Colon (tissue), 2 donors: ENCODE measurements around the gene HEXD.
"Not testable (repeated sequence)": the region's sequence is repeated elsewhere in the genome, so short reads cannot be mapped to it uniquely, and the experiment has no call there.

Source experiments
- FAIRE-seq: peaks from 2 replicates; lab custom pipeline; 2012; peaks lifted over from hg19 to GRCh38; lab: Jason Lieb, UNC
- donor health status: control.
- donor health status: control.

The HEXD gene

GRCh38 chr17:82458885-82459424, 40.8 kb downstream of the HEXD start:
- FAIRE-seq, result no peak

DNA sequence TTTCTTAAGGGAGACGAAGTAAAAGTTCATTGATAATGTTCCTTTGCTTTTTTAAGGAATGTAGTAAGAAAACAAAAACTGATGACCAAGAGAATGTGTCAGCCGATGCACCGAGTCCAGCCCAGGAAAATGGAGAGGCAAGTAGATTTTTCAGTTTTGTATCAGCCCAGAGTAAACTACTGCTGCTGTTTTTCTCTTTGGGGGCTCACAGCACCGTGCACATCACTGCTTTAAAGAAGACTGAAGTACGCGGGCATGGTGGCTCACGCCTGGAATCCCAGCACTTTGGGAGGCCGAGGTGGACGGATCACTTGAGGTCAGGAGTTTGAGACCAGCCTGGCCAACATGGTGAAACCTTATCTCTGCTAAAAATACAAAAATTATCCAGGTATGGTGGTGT, 41.8 kb downstream of the HEXD start:
- not testable (repeated sequence) for FAIRE-seq

GRCh38 chr17:82461827-82462524, 43.8 kb downstream of the HEXD start:
- FAIRE-seq, result no peak

DNA sequence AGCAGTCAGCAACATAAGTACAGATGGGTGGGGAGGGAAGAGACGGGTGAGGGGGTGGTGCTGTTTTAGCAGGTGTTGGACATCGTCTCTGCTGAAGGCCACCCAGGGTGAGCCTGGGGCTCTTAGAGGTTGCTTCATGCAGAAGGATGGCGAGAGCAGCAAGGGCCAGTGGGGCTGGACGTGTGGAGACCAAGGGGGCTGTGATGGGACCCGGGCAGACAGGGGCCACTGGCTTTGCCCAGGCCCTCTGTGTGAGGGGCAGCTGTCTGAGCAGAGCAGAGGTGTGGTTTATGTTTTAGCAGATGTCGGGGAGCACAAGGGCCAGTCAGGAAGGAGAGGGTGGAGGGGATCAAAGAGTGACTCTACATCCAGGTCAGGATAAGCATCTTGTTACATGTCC, 45.2 kb downstream of the HEXD start:
- no peak for FAIRE-seq

GRCh38 chr17:82463925-82464566, 45.9 kb downstream of the HEXD start:
- FAIRE-seq, result no peak

- no peak for FAIRE-seq
Measured at GRCh38 chr17:82464567-82464929, 46.4 kb downstream of the HEXD start.

- no peak for FAIRE-seq
Measured at GRCh38 chr17:82465023-82465603, 47.0 kb downstream of the HEXD start.

GRCh38 chr17:82468692-82469091, 50.5 kb downstream of the HEXD start:
- FAIRE-seq, result no peak

DNA sequence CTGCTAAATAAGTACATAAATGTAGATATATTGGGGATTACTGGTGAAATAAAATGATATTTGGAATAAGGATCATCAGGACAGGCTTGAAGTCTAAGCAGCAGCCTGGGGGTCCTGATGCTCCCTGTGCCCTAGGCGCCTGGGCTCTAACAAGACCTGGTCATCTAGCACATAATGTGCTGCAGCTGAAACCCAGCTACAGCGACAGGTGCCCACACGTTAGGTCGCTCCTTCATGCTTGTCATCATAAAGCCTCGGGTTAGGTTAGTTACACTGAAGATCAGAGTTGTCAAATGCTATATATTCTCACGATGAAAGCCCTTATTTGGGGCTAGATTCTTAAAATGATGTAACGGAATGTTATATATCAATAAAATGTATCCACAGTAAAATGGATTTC, 51.9 kb downstream of the HEXD start:
- no peak for FAIRE-seq

DNA sequence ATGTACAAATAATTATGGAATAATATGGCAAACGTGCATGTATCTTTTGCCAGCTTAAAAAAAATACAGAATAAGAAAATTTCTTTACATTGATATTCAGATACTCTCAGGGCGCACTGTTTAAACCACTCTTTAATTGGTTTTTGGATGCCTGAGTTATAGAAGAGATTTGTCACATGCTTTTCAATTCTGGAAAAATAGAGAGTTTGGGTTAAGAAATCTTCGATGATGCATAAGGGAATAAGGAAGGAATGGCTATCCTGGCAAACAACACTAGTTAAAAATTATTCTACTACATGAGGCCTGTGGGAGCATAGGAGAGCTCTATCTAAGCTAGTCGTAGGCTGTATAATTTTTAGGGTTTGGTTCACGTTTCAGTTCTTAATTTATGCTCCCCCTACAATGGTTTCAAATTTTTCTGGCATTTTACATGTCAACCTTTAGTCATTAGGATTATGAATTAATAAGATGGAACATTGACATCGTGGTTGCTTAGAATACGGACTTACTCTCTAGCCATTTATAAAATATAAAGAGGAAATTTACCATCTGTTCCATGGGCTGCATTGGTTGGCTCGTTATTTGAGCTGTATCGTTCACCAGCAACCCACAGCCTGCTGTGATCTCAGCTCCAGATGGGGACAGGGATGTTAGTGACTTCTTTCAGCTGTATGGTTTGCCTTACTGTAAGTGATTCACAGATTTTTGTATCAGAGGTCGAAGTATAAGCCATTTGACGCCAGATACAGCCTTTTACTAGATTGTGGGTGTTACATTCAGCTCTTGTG, 56.3 kb downstream of the HEXD start:
- no peak for FAIRE-seq

DNA sequence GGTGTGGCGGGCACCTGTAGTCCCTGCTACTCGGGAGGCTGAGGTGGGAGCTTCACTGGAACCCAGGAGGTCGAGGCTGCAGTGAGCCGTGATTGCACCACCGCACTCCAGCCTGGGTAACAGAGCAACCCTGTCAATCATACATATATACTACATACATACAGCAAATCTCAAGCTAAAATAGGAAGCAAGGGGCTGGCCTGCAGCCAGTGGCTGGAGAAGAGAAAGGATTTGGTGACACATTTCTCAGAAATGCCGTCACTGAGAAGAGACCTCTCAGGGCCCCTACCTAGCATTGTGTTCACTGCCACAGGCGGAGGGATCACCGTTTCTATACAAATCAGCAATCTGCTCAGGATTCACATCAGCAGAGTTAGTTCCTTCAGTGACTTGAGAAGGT, 57.3 kb downstream of the HEXD start:
- FAIRE-seq, result no peak

GRCh38 chr17:82477934-82478333, 59.8 kb downstream of the HEXD start:
- no peak for FAIRE-seq

DNA sequence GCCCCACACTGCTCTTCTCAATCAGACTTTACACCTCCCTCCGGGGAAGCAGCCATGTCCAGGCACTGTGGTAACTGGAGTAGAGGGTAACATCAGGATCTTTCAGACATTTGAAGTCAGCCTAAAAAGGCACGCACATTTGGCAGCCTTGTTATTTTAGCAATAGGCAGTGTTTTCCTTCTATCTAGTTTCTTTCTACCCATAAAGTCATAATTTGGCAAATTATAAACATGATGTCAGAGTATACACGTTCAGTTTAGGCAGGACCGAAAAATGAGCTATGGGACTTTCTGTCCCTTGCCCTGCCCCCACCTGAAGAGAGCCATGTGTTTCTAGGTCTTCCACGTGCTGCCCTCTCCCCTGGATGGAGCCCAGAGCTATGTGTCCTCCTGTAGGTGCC, 61.5 kb downstream of the HEXD start:
- no peak for FAIRE-seq

DNA sequence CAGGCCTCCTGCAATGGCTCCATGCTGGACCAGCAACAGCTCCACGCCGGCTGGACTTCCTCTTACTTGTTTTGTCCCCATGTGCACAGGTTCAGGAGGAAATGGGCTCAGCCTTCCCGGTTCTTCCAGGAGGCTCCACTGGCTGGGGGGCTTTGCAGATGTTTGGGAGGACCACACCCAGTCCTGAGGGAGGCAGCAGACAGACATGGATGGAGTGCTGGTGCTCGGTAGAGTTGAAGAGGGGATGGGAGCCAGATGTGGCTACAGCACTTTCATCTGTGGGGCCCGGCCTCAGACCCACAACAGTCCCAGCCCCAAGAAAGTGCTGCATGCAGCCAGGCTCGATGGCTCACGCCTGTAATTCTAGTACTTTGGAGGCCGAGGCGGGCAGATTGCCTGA, 62.2 kb downstream of the HEXD start:
- FAIRE-seq, result no peak

- no peak for FAIRE-seq
Measured at GRCh38 chr17:82483204-82483660, 65.1 kb downstream of the HEXD start.

- FAIRE-seq, result no peak
Measured at GRCh38 chr17:82483836-82484235, 65.7 kb downstream of the HEXD start.

GRCh38 chr17:82486231-82487094, 68.3 kb downstream of the HEXD start:
- FAIRE-seq, result no peak

GRCh38 chr17:82487910-82488309, 69.8 kb downstream of the HEXD start:
- FAIRE-seq, result no peak

DNA sequence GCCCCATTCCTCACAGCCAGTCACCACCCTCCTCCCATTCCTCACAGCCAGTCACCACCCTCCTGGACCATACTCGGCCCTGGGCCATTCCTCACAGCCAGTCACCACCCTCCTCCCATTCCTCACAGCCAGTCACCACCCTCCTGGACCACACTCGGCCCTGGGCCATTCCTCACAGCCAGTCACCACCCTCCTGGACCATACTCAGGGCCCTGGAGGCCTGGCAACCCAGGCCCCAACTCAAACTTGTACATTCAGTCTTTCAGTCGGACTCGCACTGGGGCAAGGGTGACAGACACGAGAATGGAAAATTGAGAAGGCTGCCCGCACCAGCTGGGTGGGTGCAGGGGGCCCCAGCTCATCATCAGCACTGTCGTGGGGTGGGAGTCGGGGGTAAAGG, 71.0 kb downstream of the HEXD start:
- FAIRE-seq, result no peak

DNA sequence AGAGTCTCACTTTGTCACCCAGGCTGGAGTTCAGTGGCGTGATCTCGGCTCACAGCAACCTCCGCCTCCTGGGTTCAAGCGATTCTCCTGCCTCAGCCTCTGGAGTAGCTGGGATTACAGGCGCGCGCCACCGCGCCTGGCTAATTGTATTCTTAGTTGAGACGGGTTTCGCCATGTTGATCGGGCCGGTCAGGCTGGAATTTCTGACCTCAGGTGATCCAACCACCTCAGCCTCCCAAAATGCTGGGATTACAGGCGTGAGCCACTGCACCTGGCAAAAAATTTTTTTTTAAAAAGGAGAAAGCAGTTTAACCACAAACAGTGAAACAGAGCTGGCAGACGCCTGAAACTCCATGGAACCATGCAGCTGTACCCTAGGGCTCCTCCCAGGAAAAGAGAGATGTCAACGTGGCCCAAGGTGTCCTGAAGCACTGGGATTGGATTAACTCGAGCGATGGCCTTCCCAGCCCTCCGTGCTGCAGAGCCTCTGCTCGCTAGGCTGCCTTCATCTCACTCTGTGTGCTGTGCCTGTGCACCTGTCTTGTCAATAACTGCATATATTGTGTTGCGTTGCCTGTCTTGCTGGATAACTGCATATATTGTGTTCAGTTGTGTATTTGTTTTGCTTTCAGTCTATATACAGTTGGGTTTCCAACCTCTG, 71.8 kb downstream of the HEXD start:
- no peak for FAIRE-seq
